SU-DHL-6 (cell line): ENCODE data around the gene BCL2L1.

Experiments used
- CTCF ChIP-seq: fragments of 200-600 bp; sonication (generic); IDR thresholded peaks from one replicate; pipeline ENCODE4 v1.5.1; 2017; ENCODE audit warnings: antibody characterized with exemption, mild to moderate bottlenecking, low read length, moderate library complexity; ENCODE audit not compliant: insufficient read depth, poor library complexity, severe bottlenecking
- EZH2phosphoT487 ChIP-seq: fragments of 200-600 bp; sonication (generic), shearing (Covaris generic); conservative IDR thresholded peaks from 2 replicates; pipeline ENCODE4 v1.6.1; 2018; ENCODE audit warnings: mild to moderate bottlenecking, antibody characterized with exemption, low read length, moderate library complexity, mixed read lengths

GRCh38 chr20:31654534-31654933 is 68.1 kb downstream of the BCL2L1 start:
- TF ChIP-seq CTCF (no peak), EZH2phosphoT487 (no peak)
